HUDEP-2 (cell line): ENCODE results near the gene CDC14C.

Experiments
- DNase-seq, 76 experiments: peaks; one replicate each; lab custom pipeline; 2025; ENCODE audit not compliant: unreplicated experiment in 76 of 76; lab: John Stamatoyannopoulos, UW

Gene CDC14C

GRCh38 chr7:48971173-48971572 is 46.8 kb downstream of the CDC14C start:
- no peak for DNase-seq

DNA sequence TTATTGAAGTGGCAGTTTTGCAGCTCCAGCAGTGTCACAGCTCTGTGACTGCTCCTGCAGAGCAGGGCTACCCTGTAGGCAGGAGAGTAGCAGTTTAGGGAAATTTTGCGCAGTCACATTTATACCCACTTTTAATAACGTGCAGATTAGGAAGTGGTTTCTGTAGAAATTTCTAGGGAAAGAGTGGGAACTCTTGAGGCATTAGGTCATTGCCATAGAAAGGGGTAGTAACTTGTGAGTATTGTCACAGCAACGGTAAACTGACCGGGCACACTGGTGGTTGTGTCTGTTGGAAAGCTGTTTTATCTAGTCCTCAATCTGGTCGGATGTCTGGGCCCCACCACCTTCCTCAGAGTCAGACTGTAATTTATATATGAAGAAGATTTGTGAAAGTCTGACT is 51.9 kb downstream of the CDC14C start:
- DNase-seq = no peak

DNA sequence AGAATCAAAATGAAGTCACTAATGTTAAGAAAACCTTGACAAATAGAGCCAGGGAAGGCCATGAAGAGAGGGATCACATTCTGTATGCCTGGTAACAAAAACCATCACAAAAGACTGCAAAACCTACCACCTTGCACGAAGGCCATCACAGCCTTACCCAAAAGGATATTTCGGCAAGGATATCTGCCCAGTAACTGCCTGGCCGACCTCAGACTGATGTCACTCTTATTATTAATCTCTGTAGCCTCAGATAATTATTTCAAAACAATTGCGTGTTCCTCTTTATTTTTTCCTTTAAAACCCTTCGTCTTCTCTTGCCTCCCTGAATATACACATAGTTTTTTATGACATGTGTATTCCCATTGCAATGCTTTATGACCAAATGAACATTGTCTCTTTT is 52.5 kb downstream of the CDC14C start:
- DNase-seq = no peak
